GM19043 (cell line): Measurements from ENCODE around the gene SRF.

Source experiments
- ATAC-seq: cut with Tn5 transposase; IDR thresholded peaks from one replicate; pipeline ENCODE4 v1.9.1; 2021; ENCODE audit warnings: low read depth; ENCODE audit not compliant: unreplicated experiment

Gene SRF

GRCh38 chr6:43207286-43207685 lies 36.2 kb downstream of the SRF start:
- ATAC-seq: no peak

GRCh38 chr6:43211955-43212354 lies 40.9 kb downstream of the SRF start:
- no peak for ATAC-seq

- ATAC-seq: no peak
Measured at GRCh38 chr6:43213431-43213830, 42.4 kb downstream of the SRF start.

GRCh38 chr6:43215066-43215465 lies 44.0 kb downstream of the SRF start:
- ATAC-seq: no peak

GRCh38 chr6:43216200-43216599 lies 45.1 kb downstream of the SRF start:
- ATAC-seq: no peak

- ATAC-seq: no peak
Measured at GRCh38 chr6:43217351-43217750, 46.3 kb downstream of the SRF start.

- ATAC-seq: no peak
Measured at GRCh38 chr6:43219119-43219518, 48.0 kb downstream of the SRF start.

GRCh38 chr6:43219814-43220213 lies 48.7 kb downstream of the SRF start:
- ATAC-seq: no peak

GRCh38 chr6:43220439-43220951 lies 49.4 kb downstream of the SRF start:
- no peak for ATAC-seq

- ATAC-seq: no peak
Measured at GRCh38 chr6:43221046-43221972, 50.2 kb downstream of the SRF start.

- ATAC-seq: no peak
Measured at GRCh38 chr6:43222418-43223059, 51.5 kb downstream of the SRF start.

- ATAC-seq: no peak
Measured at GRCh38 chr6:43223175-43223574, 52.1 kb downstream of the SRF start.

- ATAC-seq: no peak
Measured at GRCh38 chr6:43226192-43226851, 55.3 kb downstream of the SRF start.

GRCh38 chr6:43228951-43229802 lies 58.1 kb downstream of the SRF start, which contains the start of gene DNPH1:
TSS of gene DNPH1 (minus strand) at chr6:43229481. CDS start at chr6:43229456, 25 bp downstream.
- ATAC-seq: peak; percentile 69

- ATAC-seq: no peak
Measured at GRCh38 chr6:43229803-43230620, 58.9 kb downstream of the SRF start.

GRCh38 chr6:43231053-43231452 lies 60.0 kb downstream of the SRF start:
- no peak for ATAC-seq
